K562 (cell line): Measurements from ENCODE around the gene FOSL1. TPM values are rescaled to one million over a fixed set of nuclear protein-coding genes. Genes with fewer than 3 reads are reported as not detected.

Experiments
- CBX5 ChIP-seq: IDR thresholded peaks from 2 replicates; pipeline ENCODE4 v1.6.1; 2014; ENCODE audit warnings: low read depth, borderline replicate concordance
- CSDE1 ChIP-seq, 2 experiments: fragments of 450-650 bp; IDR thresholded peaks; 2 replicates each; pipeline ENCODE4 v1.6.1; 2016; ENCODE audit warnings: mild to moderate bottlenecking in 1 of 2
- ZBTB1 ChIP-seq: sonication (generic); formaldehyde crosslinking; IDR thresholded peaks from 2 replicates; pipeline ENCODE4 v1.8.1; 2023; ENCODE audit warnings: missing genetic modification reagents, low read depth, mild to moderate bottlenecking, borderline replicate concordance
- ZNF134 ChIP-seq: fragments of 250-450 bp; sonication (Bioruptor Pico); conservative IDR thresholded peaks from 2 replicates; pipeline ENCODE4 v1.4.0; 2020
- ZNF592 ChIP-seq: fragments of 450-650 bp; IDR thresholded peaks from 2 replicates; pipeline ENCODE4 v1.6.1; 2017; ENCODE audit warnings: antibody characterized with exemption, mild to moderate bottlenecking
- polyA plus RNA-seq, 8 experiments: library from polyadenylated mRNA; depleted of rRNA in 4 of 8; stranded (reverse) in 5 of 8; unstranded in 3 of 8; fragments of >200 nt; fragmentation: Nextera tagmentation in 2 of 8; fragmentation: Illumina TruSeq in 1 of 8; extraction: Ambion mirVana in 2 of 8; extraction: Trizol in 1 of 8; gene quantifications; 2 replicates each; pipeline versions ENCODE4 v1.2.1 to v1.2.3, GENCODE V29; 2011 to 2014; ENCODE audit warnings: inconsistent platforms in 1 of 8, missing spikeins in 1 of 8
- total RNA-seq, 7 experiments: library from RNA; depleted of rRNA in 6 of 7; stranded (reverse); fragments of >200 nt in 6 of 7; fragmentation: Illumina TruSeq in 2 of 7; extraction: Trizol in 2 of 7; gene quantifications; 2 replicates each; pipeline versions ENCODE4 v1.2.1 to v1.2.3, GENCODE V29; 2011 to 2021; ENCODE audit warnings: low replicate concordance in 1 of 7
- TF ChIP-seq, protein P1 (sequence below), 2 experiments: fragments of 450-650 bp in 1 of 2; IDR thresholded peaks; 2 replicates each; pipeline ENCODE4 v1.6.1; 2011 to 2017; ENCODE audit warnings: low read depth in 2 of 2, antibody characterized with exemption in 1 of 2, borderline replicate concordance in 1 of 2, low read length in 1 of 2, mild to moderate bottlenecking in 1 of 2, mixed read lengths in 1 of 2; ENCODE audit not compliant: control insufficient read depth in 1 of 2
- TF ChIP-seq, protein P2 (sequence below): fragments of 450-650 bp; IDR thresholded peaks from 2 replicates; pipeline ENCODE4 v1.6.1; 2016; ENCODE audit warnings: mild to moderate bottlenecking
- TF ChIP-seq, protein P3 (sequence below), 3 experiments: fragments of 200-800 bp in 1 of 3; fragments of 250-450 bp in 1 of 3; fragments of 450-650 bp in 1 of 3; sonication (Bioruptor Pico) in 1 of 3; sonication (Bioruptor generic) in 1 of 3; formaldehyde crosslinking in 1 of 3; IDR thresholded peaks; 2 replicates each; pipeline versions ENCODE4 v1.6.1 to v1.8.0; 2016 to 2022; ENCODE audit warnings: mild to moderate bottlenecking in 2 of 3, missing genetic modification characterization in 2 of 3, missing compliant biosample characterization in 1 of 3, moderate library complexity in 1 of 3
- TF ChIP-seq, protein P4 (sequence below): fragments of 250-450 bp; sonication (Bioruptor Pico); IDR thresholded peaks from 2 replicates; pipeline ENCODE4 v1.8.0; 2021; ENCODE audit warnings: borderline replicate concordance, mild to moderate bottlenecking, moderate library complexity; ENCODE audit not compliant: poor library complexity, severe bottlenecking

The FOSL1 gene
- total and polyA plus RNA-seq, 9 of the 15 experiments (the other 6 are each of a cell fraction or from before 2014, with no cell fraction given): 3.5 to 39.6 (median 10.0) TPM

DNA sequence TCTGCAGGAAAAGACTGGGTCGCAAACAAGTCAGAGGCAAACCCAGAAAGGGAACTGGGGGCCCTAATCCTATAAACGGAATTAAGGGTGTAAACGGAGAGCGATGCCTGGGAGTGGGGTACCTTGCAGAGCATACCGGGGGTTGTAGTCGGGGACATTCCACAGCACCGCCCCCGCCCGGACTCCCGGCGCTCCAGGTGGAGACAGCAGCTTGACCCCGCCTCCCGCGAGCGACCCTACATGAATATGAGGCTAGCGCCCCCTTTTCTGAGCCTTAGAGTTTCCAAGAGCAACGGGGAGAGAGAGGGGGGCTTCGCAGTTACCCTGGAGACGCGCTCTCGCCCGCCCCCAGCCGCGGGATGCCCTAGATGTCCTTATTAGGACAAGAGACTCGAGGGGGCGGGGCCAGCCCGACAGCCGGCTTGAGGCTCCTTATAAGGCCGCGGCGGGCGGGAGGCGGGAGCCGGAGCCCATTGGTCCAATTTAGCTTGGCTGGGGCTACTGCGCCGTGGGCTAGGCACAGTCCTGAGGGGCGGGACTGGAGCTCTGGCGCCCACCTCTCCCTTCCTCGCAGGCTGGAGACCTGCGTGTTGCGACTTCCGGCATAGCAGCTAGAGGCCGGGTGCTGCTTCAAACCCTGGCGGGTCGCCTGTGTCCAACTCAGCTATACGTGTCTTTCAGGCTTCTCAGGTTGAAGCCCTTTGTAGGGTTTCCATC, 40.9 kb downstream of the FOSL1 start (continued):
- TF ChIP-seq, protein P1, sequence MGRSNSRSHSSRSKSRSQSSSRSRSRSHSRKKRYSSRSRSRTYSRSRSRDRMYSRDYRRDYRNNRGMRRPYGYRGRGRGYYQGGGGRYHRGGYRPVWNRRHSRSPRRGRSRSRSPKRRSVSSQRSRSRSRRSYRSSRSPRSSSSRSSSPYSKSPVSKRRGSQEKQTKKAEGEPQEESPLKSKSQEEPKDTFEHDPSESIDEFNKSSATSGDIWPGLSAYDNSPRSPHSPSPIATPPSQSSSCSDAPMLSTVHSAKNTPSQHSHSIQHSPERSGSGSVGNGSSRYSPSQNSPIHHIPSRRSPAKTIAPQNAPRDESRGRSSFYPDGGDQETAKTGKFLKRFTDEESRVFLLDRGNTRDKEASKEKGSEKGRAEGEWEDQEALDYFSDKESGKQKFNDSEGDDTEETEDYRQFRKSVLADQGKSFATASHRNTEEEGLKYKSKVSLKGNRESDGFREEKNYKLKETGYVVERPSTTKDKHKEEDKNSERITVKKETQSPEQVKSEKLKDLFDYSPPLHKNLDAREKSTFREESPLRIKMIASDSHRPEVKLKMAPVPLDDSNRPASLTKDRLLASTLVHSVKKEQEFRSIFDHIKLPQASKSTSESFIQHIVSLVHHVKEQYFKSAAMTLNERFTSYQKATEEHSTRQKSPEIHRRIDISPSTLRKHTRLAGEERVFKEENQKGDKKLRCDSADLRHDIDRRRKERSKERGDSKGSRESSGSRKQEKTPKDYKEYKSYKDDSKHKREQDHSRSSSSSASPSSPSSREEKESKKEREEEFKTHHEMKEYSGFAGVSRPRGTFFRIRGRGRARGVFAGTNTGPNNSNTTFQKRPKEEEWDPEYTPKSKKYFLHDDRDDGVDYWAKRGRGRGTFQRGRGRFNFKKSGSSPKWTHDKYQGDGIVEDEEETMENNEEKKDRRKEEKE (IDR thresholded peaks at IDR 0.05; ENCODE audit: borderline replicate concordance in 1 of 2, control insufficient read depth in 1 of 2, low read depth in 2 of 2, low read length in 1 of 2): no peak
- TF ChIP-seq CSDE1 (IDR thresholded peaks at IDR 0.05) (no peak), CBX5 (no peak), ZNF134 (no peak), ZNF592 (no peak), ZBTB1 (CRISPR knock-in tag) (no peak)
- TF ChIP-seq, protein P2, sequence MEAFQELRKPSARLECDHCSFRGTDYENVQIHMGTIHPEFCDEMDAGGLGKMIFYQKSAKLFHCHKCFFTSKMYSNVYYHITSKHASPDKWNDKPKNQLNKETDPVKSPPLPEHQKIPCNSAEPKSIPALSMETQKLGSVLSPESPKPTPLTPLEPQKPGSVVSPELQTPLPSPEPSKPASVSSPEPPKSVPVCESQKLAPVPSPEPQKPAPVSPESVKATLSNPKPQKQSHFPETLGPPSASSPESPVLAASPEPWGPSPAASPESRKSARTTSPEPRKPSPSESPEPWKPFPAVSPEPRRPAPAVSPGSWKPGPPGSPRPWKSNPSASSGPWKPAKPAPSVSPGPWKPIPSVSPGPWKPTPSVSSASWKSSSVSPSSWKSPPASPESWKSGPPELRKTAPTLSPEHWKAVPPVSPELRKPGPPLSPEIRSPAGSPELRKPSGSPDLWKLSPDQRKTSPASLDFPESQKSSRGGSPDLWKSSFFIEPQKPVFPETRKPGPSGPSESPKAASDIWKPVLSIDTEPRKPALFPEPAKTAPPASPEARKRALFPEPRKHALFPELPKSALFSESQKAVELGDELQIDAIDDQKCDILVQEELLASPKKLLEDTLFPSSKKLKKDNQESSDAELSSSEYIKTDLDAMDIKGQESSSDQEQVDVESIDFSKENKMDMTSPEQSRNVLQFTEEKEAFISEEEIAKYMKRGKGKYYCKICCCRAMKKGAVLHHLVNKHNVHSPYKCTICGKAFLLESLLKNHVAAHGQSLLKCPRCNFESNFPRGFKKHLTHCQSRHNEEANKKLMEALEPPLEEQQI: no peak
- TF ChIP-seq, protein P3, sequence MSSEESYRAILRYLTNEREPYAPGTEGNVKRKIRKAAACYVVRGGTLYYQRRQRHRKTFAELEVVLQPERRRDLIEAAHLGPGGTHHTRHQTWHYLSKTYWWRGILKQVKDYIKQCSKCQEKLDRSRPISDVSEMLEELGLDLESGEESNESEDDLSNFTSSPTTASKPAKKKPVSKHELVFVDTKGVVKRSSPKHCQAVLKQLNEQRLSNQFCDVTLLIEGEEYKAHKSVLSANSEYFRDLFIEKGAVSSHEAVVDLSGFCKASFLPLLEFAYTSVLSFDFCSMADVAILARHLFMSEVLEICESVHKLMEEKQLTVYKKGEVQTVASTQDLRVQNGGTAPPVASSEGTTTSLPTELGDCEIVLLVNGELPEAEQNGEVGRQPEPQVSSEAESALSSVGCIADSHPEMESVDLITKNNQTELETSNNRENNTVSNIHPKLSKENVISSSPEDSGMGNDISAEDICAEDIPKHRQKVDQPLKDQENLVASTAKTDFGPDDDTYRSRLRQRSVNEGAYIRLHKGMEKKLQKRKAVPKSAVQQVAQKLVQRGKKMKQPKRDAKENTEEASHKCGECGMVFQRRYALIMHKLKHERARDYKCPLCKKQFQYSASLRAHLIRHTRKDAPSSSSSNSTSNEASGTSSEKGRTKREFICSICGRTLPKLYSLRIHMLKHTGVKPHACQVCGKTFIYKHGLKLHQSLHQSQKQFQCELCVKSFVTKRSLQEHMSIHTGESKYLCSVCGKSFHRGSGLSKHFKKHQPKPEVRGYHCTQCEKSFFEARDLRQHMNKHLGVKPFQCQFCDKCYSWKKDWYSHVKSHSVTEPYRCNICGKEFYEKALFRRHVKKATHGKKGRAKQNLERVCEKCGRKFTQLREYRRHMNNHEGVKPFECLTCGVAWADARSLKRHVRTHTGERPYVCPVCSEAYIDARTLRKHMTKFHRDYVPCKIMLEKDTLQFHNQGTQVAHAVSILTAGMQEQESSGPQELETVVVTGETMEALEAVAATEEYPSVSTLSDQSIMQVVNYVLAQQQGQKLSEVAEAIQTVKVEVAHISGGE (CRISPR knock-in tag; IDR thresholded peaks at IDR 0.05): peak in 1 of 3 experiments; percentile 85; a peak in 2 of 6 replicates
- TF ChIP-seq, protein P4, sequence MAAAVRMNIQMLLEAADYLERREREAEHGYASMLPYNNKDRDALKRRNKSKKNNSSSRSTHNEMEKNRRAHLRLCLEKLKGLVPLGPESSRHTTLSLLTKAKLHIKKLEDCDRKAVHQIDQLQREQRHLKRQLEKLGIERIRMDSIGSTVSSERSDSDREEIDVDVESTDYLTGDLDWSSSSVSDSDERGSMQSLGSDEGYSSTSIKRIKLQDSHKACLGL (CRISPR knock-in tag): no peak
